Occipital lobe (tissue), 2 donors: Measurements from ENCODE around the gene PAQR6. TPM values are rescaled to one million over a fixed set of nuclear protein-coding genes. Genes with fewer than 3 reads are reported as not detected.
A peak's percentile ranks its signal among the peaks of the same experiment; 100 is the strongest.
"Not testable (repeated sequence)": the region's sequence is repeated elsewhere in the genome, so short reads cannot be mapped to it uniquely, and the experiment has no call there.

ENCODE experiments used
- DNase-seq: peaks from one replicate; lab custom pipeline; 2025; lab: John Stamatoyannopoulos, UW
- total RNA-seq: library from RNA; depleted of rRNA; stranded (reverse); fragments of >200 nt; gene quantifications from one replicate; pipeline ENCODE4 v1.2.3, GENCODE V29; 2014

Gene PAQR6
- total RNA-seq, 1 donor from 2014 or later = 8.6 TPM

DNA sequence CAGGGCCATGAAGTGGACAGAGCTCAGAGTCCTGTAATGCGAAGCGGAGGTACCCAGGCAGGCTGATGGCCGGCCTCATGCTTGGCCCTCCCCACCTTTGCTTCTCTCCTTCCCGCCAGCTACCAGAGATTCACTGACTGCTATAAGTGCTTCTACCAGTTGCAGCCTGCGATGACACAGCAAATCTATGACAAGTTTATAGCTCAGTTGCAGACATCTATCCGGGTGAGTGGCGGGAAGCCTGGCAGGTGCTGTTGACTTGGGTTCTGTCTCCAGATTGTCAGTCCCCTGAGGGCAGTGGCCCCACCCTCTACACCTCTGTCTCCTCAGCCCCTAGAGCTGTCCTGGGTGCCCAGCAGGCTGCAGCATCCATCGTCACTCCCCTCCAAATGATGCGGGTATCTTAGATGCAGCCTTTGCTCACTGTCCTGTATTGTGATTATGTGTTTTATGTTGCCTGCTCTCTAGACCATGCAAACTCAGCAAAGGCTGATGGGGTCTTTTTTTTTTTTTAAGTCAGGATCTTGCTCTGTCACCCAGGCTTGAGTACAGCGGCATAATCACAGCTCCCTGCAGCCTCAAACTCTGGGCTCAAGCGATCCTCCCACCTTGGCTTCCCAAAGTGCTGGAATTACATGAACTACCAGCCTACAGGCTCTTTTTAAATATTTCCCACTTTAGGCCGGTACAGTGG is 15.5 kb downstream of the PAQR6 start:
- no peak for DNase-seq

- DNase-seq = no peak
Measured at GRCh38 chr1:156230473-156230837, 17.4 kb downstream of the PAQR6 start.

- no peak for DNase-seq
Measured at GRCh38 chr1:156229809-156230472, 17.9 kb downstream of the PAQR6 start.

DNA sequence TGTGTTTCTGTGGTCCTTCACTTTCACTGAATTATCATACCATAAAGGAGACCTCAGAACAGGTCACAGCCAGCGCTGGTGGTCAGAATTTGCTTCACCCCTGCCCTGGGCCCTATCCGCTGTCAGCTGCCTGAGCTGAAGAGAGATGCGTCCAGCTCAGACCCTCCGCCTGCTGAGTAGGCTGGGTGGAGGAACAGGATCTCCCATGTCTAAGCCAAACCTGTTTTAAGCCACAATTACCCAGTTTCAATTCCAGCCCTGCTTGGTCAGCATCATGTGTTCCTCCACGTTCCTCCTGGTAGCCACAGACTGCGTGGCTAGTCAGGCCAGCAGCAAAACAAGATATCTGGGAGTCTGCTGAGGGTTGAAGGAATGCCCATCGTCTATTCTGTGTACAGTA is 19.4 kb downstream of the PAQR6 start:
- no peak for DNase-seq

- no peak for DNase-seq
Measured at GRCh38 chr1:156226782-156227181, 21.1 kb downstream of the PAQR6 start.

DNA sequence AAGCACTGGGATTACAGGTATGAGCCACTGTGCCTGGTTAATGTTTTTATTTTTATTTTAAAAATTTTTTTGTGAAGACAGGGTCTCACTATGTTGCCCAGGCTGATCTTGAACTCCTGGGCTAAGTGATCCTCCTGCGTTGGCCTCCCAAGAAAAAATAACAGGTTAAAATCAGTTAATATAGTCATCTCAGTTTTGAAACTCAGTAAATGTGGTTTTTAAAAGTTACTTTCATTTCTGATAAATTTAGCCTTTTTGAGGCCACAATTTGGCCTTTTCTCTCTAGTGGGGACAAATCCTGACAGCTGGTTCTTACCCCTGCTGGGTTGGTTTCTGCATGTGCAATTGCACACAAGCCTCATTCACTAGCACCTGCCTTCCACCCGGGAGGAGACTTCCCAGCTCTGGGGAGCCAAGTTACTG is 21.7 kb downstream of the PAQR6 start:
- no peak for DNase-seq

GRCh38 chr1:156225677-156226014 is 22.2 kb downstream of the PAQR6 start:
- no peak for DNase-seq

DNA sequence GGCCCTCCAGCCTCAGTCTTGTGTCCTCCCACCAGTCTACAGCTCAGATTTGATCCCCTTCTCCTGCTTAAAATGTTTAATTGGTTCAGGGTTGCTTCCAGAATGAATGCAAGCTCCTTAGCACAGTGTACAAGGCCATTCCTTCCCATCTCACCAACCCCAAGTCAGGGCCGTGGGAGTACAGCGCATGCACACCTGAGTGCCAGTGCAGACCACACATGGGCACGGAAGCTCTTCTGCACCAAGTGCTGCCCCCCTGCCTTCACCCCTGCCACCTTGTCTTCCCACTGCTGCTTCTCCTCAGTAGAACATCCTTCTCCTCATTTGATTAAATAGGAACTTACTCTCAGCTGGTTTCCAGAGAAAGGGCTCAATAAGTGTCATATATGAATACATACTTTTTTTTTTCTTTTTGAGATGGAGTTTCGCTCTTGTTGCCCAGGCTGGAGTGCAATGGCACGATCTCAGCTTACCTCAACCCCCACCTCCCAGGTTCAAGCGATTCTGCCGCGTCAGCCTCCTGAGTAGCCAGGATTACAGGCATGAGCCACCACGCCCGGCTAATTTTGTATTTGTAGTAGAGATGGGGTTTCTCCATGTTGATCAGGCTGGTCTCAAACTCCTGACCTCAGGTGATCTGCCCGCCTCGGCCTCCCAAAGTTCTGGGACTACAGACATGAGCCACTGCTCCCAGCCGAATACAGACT is 25.7 kb downstream of the PAQR6 start:
- DNase-seq = no peak

- DNase-seq = no peak
Measured at GRCh38 chr1:156220226-156220625, 27.6 kb downstream of the PAQR6 start.

- no peak for DNase-seq
Measured at GRCh38 chr1:156217871-156218270, 30.0 kb downstream of the PAQR6 start.

DNA sequence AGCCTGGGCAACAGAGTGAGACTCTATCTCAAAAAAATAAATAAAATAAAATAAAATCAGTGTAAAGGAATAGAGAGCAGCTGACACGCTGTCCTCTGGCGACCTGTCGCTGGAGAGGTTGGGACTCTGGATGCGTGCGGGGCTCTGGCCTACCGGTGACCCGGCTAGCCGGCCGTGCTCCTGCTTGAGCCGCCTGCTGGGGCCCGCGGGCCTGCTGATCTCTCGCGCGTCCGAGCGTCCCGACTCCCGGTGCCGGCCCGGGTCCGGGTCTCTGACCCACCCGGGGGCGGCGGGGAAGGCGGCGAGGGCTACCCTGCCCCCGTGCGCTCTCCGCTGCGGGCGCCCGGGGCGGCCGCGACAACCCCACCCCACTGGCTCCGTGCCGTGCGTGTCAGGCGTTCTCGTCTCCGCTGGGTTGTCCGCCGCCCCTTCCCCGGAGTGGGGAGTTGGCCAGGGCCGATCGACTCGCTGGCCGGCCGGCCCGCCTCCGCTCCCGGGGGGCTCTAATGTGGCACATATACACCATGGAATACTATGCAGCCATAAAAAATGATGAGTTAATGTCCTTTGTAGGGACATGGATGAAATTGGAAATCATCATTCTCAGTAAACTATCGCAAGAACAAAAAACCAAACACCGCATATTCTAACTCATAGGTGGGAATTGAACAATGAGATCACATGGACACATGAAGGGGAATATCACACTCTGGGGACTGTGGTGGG is 31.3 kb downstream of the PAQR6 start:
- not testable (repeated sequence) for DNase-seq

DNA sequence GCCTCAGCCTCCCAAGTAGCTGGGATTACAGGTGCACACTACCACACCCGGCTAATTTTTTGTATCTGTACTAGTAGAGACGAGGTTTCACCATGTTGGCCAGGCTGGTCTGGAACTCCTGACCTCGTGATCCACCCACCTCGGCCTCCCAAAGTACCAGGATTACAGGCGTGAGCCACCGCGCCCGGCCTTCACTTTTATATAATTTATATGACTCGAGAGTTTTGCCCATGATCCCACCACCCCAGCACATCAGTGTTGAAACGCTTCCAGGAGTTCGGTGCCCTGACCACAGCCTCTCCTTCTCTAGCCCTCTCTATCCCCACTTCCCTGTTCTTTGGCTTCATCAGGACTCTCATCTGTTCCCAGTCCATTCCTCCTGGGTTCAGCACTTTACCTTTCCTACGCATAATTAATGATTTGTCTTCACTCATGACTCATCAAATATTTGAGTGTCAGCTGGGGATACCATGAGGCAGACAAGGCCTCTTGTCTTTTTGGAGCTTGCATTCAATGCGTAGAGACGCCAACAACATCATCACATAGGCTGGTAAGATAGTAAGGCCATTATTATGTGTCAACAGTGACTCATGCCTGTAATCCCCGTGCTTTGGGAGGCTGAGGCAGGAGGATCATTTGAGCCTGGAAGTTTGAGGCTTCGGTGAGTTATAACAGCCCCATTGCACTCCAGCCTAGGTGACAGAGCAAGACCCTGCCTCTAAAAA is 33.7 kb downstream of the PAQR6 start:
- DNase-seq = no peak

- no peak for DNase-seq
Measured at GRCh38 chr1:156213644-156213966, 34.3 kb downstream of the PAQR6 start.

DNA sequence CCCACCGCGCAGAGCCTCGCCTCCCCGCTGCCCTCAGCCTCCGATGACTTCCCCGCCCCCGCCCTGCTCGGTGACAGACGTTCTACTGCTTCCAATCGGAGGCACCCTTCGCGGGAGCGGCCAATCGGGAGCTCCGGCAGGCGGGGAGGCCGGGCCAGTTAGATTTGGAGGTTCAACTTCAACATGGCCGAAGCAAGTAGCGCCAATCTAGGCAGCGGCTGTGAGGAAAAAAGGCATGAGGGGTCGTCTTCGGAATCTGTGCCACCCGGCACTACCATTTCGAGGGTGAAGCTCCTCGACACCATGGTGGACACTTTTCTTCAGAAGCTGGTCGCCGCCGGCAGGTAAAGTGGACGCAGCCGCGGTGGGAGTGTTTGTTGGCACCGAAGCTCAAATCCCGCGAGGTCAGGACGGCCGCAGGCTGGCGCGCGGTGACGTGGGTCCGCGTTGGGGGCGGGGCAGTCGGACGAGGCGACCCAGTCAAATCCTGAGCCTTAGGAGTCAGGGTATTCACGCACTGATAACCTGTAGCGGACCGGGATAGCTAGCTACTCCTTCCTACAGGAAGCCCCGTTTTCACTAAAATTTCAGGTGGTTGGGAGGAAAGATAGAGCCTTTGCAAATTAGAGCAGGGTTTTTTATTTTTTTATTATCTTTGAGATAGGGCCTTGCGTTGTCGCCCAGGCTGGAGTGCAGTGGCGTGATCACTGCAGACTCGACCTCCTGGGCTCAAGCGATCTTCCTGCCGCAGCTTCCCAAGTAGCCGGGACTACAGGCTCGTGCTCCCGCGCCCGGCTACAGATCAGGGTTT is 34.8 kb downstream of the PAQR6 start, which contains the start of gene PMF1:
Gene PMF1 (plus strand): TSS at position 175 of the 811 bp plus-strand sequence. CDS start 9 bp downstream, at position 184.
- peak; percentile 95 for DNase-seq

DNA sequence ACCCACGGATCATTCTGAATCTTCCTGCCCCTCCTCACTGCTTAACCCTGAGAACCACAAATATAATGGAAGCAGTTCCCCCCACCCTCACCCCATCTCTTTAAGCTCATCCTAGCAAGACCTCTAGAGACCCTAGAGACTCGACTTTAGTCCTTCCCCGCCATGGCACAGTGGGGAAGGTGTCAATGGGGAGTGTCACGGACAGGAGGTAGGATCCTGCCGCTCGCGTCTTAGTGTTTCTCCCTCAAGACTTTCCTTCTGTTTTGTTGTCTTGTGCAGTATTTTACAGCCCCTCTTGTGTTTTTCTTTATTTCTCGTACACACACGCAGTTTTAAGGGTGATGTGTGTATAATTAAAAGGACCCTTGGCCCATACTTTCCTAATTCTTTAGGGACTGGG is 35.7 kb downstream of the PAQR6 start:
- DNase-seq = no peak

DNA sequence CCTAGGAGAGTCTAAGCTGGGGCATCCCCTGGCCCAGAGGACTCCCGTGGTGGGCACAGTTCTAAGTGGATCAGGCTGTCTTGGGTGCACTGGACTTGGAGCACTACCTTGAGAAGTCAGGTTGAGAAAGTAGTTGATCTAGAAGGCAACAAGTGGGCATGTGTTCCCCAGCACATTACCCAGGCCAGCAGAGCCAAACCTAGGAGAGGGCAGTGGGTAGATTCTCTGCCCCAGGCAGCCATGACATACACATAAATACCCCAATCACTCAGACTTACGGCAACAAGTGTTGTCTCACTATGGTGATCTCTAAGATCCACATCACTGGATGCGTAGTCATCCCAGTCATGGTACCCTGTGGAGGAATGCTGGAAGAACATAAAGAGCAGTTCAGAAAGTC is 36.6 kb downstream of the PAQR6 start:
- no peak for DNase-seq

GRCh38 chr1:156204686-156205085 is 43.2 kb downstream of the PAQR6 start:
- DNase-seq = no peak

GRCh38 chr1:156203331-156203730 is 44.5 kb downstream of the PAQR6 start:
- DNase-seq = no peak

GRCh38 chr1:156200044-156200443 is 47.8 kb downstream of the PAQR6 start:
- DNase-seq = no peak

DNA sequence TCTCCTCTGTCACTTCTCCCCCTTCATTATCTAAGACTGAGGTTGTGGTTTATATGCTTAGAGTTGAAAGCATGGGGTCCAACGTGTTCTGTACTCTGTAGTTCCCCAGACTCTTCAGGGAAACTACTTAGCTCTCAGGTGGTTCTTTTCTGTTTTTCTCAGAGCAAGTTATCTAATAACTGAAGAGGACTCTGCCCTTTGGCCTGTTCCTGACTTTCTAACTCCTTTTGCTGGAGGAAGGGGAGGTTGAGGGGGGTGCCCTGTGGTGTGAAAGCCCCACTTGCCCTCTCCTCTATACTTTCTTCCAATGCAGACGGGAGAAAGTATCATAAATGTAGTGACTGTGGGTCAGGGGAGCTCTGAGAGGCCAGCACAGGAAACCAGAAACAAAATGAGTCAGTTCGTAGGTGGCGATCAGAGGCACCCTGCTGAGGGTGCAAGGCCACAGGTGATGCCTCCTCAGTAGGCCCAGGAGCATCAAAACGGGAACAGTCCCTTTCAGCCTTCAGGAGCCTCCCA is 49.0 kb downstream of the PAQR6 start:
- no peak for DNase-seq
